ENCODE data around the gene NEK6. TPM values are rescaled to one million over a fixed set of nuclear protein-coding genes. Genes with fewer than 3 reads are reported as not detected.
A peak's percentile ranks its signal among the peaks of the same experiment; 100 is the strongest.
"Not testable (repeated sequence)": the region's sequence is repeated elsewhere in the genome, so short reads cannot be mapped to it uniquely, and the experiment has no call there.

Gene NEK6
- polyA plus RNA-seq, 5 donors, result 34.3 to 48.6 (median 38.2) TPM

- peak; percentile 61 to 67 for DNase-seq
Observed at GRCh38 chr9:124222918-124223720, 34.6 kb upstream of the NEK6 start.

DNA sequence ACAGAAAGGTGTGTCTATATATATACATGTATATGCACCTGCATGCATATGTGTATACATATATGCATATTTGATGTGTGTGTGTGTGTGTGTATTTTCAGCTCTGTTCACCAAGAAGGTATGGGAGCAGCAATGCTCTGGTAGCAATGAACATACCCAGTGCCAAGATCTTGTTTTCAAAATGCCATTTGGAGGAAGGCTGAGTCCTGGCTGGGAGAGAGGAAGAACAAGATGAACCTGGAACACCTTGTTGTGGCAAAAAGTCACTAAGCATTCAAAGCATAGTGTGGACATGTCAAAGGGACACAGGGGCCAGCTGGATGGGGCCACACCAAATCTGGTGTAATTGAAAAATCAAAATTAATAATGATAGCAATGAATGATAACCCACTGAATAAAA is 31.8 kb upstream of the NEK6 start:
- no peak for DNase-seq

GRCh38 chr9:124228516-124228915 is 29.2 kb upstream of the NEK6 start:
- no peak for DNase-seq

GRCh38 chr9:124231095-124231737 is 26.5 kb upstream of the NEK6 start:
- DNase-seq, result no peak

DNA sequence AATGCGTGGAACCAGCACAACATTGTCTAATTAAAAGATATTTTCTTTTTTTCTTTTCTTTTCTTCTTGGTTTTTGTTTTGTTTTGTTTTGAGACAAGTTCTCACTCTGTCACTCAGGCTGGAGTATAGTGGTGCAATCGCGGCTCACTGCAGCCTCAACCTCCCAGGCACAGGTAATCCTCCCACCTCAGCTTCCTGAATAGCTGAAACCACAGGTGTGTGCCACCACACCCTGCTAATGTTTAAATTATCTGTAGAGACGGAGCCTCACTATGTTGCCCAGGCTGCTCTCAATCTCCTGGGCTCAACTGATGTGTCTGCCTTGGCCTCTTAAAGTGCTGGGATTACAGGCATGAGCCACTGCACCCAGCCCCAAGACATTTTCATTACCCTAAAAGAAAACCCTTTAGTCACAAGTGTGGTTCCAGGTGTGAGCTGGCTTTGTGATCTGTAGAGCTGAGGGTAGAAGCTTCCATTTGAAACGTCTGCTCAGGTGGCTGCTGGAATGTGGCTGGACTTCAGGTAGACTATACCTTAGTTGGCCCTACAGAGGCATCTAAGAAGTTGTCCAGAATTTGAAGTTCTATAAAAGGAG is 19.1 kb upstream of the NEK6 start:
- no peak for DNase-seq

GRCh38 chr9:124239249-124240073 is 18.3 kb upstream of the NEK6 start:
- DNase-seq, result no peak

- peak in 1 of 2 donors; percentile 46 for DNase-seq
Observed at GRCh38 chr9:124242331-124243194, 15.2 kb upstream of the NEK6 start.

GRCh38 chr9:124247393-124247792 is 10.4 kb upstream of the NEK6 start:
- not testable (repeated sequence) for DNase-seq

DNA sequence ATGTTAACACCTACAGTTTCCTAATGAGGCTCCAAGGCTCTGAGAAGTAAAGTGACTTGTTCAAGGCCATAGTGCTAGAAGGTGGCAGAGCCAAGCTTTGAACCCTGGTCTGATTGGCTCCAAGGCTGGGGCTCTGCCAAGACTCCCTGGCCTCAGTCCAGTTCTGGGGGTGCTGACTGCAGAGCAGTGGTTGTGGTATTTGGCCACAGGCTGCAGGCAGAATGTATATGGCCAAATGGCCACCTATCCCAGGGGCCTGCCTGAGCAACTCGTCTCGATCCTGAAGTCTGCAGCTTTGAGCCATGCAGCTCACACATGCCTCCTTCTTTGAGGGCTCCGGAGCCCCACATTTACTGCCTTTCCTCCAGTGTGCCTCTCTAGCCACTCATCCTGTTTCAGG is 9.7 kb upstream of the NEK6 start:
- no peak for DNase-seq

DNA sequence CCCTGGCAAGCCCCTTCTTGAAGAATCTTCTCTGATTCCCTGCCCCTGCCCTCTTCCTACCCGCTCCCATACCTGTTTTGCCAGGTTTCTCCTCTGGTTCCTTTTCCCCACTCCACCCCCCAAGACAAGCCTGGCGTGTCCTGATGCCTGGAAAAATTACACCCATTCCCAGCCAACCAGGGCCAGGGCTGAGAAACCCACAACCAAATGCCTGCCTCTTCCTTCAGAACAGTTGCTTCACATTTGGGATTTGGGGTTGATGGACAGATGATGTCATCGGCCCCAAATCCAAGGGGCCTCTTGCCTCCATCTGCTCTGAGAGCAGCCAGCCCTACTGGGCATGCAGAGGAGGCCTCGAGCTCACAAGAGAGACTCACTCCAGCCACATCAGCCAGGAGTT is 8.8 kb upstream of the NEK6 start:
- no peak for DNase-seq

GRCh38 chr9:124251204-124251603 is 6.5 kb upstream of the NEK6 start:
- no peak for DNase-seq

GRCh38 chr9:124251605-124252378 is 6.0 kb upstream of the NEK6 start:
- no peak for DNase-seq

- DNase-seq, result not testable (repeated sequence)
Observed at GRCh38 chr9:124252878-124253277, 4.9 kb upstream of the NEK6 start.

DNA sequence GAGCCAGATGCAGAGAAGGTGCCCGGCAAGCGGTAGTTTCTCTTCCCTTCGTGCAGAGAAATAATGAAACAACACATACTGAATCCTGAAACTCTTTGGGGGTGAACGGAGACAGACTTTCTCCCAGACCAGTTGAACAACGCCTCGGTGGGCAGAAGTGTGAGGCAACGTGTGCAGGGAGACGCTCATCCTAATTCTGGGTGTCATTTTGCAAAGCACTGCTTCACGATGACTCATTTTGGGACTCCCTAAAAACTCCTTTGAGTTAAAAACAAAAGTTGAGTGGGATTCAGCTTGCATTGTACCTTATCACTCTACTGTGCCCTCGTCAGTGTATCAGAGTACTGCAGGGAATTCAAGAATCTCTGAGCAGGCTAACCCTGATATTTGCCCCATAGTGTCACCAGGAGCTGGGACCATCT is 3.5 kb upstream of the NEK6 start:
- no peak for DNase-seq

GRCh38 chr9:124255222-124255621 is 2.5 kb upstream of the NEK6 start:
- DNase-seq, result no peak

DNA sequence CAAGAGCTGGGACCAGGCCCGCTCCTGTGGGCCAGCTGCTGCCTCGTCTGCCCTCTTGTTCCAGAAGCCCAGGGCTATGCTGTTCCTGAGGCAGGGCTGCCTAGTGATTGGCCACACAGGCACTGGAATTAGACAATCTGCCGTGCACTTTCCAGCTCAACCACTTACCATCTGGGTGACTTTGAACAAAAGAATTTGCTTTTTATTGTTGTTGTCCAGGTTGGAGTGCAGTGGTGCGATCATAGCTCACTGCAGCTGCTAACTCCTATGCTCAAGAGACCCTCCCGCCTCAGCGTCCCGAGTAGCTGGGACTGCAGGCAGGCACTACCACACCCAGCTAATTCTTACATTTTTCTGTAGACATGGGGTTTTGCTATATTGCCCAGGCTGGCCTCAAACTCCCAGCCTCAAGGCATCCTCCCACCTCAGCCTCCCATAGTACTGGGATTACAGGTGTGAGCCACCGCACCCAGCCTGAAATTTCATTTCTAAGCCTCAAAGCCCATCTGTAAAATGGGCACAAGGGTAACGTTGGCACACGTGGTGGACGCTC is 1.2 kb upstream of the NEK6 start:
- no peak for DNase-seq

DNA sequence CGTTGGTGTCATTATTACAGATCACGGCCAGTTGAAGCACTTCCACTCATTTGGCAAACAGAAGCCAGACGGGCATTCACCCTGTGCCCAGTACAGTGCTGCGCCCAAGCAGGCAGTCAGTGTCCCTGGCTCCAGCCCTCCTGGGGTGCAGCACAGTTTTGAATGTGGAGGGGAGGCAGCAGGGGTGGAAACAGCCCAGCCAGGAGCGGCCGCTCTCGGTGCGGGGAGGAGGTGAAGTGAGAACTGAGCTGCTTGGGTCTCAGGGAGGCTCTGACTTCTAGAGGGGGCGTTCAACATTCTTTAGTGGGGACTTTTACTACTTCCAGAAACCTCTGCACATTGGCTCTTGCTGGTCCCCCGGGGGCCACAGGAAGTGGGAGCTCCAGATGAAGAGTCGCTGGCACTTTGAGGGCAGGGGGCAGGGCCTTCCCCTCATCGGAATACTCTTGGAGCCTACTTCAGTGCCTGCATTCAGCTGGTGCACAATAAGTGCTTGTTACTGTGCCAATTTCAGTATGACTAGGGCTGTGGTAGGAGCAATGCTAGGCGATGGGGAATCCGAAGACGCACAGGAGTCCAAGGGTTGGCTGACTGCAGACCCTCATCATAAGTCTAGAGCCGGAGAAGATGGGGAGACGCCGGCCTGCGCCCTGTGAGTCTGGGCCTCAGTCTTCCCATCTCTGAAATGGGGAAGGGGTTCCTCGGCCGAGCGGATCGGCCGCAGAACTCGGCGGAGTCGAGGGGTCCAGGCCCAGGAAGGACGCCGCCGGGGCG is 492 bp upstream of the NEK6 start:
- DNase-seq, result no peak

- no peak for DNase-seq
Observed at GRCh38 chr9:124258607-124259157, 933 bp downstream of the NEK6 start.
